Measurements from ENCODE around the gene ATN1.

The ATN1 gene

DNA sequence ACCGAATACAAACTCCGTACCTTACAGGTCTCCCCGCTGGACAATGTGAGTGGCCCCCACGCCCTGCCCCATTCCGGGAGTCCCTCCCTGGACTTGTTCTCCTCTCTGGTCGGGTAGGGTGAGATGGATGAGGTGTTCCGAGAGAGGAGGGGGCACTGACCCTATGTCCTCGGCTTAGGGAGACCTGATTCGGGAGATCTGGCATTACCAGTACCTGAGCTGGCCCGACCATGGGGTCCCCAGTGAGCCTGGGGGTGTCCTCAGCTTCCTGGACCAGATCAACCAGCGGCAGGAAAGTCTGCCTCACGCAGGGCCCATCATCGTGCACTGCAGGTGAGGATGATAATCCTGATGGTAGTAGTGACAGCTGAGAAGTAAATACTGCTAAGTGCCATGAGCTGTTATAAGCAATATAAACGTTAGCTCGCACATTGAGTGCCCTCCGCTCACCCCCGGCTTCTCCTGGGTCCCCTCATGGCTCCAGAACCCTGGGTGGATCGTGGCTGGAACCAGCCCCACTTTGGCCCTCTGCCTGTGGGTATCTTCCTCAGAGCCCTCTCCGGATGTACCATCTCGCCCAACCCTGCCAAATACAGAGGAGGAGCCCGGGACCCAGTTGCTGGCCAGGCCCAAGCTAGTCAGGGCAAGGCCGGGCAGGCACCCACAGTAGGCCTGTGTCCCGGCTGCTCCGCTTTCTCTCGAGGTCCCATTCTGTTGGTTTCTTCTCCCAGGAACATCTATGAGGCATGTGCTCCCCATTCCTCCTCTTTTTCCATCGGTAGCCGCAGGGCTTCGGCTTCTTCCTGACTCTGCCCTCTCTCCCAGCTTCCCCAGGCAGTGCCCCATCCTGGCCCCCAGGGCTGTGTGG is 30.2 kb downstream of the ATN1 start:
- no peak for DNase-seq (ENCODE audit: low spot score)

DNA sequence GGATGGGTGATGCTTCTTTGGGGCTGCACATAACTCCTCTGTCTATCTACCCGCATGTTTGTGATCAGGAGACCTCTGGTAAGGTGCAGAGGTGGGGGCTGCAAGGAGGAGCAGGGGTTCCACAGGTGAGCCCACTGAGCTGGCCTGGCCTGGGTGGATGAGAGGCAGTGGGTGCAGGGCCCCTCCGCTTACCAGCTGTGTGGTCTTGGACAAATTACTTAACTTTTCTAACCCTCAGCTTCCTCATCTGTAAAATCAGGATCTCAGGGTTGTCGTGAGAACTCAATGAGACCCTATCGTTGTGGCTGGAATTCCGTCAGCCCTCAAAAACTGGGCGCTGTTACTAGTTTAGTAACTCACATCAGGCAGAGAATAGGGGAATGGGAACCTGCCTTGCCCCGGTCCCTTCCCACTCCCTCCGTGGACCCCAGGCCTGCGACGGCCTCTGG is 30.9 kb downstream of the ATN1 start:
- no peak for DNase-seq (ENCODE audit: low spot score)

DNA sequence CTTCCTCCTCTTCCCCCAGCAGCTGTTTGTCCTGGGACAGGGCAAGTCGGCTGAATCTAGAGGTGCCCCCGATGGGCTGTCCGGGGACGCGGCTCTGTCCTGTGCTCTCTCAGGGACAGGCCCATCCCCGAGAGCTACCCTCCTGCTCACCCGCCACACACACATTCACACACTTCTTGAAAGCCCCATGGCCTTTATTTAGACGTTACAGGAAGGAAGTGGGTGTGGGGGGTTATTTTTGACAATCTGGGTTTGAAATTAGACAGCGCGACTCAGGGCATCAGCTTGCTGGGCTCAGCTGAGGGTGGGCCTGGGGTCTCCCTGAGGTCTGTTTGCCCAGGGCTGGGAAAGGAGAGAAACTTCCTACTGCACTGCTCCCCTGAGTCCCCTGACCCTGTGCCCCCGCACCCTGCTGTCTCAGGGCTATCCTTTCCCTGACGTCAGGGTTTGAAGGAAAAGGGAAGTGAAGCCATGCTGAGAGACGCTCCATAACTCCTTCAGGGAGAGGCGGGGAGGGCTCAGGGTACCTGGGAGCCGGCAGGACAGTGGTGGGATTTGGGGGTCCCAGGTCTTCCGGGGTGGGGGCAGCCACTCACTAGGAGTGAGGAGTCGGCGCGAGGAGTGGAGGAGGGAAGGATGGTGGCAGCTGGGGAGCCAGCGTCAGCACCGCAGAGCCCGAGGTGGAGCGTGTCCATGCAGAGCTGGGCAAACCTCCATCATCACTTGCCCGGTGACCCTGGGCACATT is 31.5 kb downstream of the ATN1 start:
- no peak for DNase-seq (ENCODE audit: low spot score)

DNA sequence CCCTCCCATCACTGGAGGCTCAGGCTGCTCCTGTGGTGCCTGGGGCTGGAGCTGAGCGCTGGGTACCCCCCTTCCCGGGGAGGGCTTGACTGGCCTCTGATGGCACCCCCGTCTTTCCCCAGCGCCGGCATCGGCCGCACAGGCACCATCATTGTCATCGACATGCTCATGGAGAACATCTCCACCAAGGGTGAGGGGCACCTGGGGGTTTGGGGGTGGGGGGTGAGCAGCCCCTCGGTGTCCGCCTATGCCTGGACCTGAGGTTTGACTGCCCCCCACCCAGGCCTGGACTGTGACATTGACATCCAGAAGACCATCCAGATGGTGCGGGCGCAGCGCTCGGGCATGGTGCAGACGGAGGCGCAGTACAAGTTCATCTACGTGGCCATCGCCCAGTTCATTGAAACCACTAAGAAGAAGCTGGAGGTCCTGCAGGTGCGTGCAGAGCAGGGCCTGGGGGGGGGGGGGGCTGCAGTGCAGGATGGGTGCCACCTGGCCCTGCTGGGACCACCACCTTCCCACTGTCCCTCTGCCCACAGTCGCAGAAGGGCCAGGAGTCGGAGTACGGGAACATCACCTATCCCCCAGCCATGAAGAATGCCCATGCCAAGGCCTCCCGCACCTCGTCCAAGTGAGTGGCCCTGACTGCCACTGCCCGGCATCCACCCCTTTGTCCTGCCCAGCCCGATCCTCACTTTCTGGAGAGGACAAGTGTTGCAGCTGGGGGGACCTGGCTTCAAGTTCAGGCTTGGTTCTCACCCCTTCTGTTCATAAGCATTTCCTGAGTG is 32.2 kb downstream of the ATN1 start:
- DNase-seq (ENCODE audit: low spot score): no peak

DNA sequence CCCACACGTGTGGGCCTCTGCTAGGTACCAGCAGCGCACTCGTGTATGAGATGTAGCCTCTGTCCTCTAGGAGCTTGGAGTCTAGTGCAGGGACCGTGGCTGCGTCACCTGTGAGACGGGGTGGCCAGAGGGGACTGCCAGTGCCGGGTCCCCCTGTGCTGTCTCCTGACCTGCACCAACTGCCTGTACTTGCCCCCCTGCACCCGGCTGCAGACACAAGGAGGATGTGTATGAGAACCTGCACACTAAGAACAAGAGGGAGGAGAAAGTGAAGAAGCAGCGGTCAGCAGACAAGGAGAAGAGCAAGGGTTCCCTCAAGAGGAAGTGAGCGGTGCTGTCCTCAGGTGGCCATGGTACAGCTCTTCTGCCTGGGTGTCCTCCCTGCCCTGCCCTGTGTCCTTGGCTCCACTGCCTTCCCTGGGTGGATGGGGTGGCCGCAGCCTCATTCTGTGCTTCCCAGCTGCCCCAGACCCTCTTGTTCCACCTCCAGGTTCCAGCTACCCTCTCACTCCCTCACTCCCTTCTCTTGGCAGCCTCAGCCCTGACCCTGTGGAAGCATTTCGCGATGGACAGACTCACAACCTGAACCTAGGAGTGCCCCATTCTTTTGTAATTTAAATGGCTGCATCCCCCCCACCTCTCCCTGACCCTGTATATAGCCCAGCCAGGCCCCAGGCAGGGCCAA is 33.0 kb downstream of the ATN1 start:
- DNase-seq (ENCODE audit: low spot score): no peak

DNA sequence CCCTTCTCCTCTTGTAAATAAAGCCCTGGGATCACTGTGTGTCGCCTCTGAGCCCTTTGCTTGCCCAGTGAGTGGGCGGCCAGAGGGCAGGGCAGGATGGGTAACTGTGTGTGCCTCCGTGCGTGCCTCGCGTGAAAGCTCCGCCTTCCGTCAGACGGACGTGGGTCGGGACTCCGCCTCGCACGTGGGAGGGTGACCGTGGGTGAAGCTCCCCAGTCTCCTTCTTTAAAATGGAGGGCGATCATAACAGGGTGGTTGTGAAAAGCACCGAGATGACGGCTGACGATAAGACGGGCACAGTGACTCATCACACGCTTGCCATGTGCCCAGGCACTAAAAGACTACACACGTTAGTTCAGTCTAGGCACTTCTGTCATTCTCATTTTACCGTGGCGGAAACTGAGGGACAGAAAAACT is 33.5 kb downstream of the ATN1 start:
- no peak for DNase-seq (ENCODE audit: low spot score)

DNA sequence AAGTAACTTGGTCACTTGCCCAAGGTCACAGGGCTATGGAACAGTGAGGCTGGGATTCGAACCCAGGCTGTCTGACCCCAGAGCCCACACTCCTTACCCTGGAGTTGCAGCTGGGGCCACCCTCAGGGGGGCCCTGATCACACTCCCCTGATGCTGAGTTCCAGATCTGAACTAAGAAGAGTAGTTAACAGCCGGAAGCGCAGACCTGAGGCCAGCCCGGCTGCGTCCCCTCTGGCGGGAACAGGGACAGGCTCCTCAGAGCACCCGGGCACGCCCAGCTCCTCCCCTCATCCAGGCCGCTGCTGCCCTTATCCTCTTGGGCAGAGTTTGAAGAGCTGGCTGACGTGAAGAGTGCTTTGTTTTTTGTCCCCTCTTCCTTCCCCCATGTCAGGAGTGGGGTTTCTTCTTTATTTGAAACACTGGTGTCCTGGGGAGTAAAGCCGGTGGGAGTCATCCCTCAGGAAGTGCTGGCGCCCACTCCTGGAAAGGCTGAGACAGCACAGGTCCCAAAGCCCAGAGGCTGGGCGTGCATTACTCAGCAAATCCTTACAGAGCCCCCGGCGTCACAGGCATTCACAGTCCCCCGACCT is 34.0 kb downstream of the ATN1 start:
- DNase-seq (ENCODE audit: low spot score): peak; percentile 59

DNA sequence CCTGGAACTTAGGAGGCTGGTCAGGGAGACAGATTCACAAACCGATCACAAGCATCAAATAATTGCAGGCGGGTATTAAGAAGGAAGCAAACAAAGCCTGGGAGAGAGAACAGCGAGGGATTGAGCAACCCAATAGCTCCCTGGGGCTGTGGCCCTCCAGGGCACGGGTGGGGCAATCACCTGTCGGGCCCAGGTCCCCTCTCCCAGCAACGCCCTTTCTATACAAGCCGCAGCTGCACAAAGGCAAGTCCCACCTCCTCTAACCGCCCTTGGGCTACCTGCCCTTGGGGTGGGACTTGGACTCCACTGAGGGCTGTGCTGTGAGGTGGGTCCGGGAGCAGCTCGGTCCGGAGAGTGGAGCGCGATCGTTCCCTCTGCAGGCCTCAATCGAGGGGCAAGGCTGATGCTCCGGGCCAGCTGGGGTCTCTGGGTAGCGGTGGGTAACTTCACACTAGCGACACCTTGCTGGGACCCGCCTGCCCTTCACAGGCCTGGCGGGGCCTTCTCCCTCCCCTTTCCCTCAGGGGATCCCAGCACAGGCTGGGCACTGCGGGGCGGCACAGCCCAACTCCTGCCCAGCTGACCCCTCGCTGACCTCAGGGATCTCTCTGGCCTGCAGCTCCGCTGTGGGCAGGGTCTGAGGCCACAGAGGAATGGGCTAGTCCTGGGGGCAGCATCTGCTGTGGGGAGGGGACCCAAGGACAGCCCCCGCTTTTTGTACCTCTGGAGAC is 34.7 kb downstream of the ATN1 start:
- DNase-seq (ENCODE audit: low spot score): no peak

DNA sequence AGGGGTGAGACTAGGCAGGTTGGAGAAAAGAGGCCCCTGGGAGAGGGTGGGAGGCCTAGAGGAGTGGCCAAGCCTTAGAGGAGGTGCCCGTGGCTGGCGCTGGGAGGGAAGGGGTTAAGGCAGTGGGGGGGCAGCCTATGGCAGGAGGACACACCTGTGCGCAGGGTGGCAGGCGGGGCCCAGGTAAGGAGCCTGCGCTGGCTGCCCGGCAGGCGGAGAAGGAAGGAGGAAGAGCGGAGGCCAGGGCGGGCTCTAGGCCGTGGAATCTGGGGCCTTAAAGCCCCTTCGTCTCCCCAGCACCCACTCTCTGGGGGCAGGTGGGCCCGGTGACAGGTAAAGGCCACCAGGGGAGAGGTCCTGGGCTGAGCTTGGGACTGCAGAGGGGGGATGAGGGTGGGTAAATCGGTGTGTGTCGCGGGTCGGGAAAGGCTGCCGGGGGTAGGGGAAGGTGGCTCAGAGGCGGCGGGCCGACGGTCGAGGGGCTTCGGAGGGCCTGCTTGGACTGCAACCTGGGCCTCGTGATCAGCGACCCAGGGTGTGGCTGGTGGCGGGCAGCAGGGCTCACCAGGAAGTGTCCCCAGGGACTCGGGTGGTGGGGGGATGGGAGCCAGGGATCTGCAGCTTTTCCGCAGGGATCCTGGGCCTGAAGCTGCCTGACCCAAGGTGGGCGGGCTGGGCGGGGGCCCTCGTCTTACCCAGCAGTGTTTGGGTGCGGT is 35.4 kb downstream of the ATN1 start:
- peak; percentile 59 for DNase-seq (ENCODE audit: low spot score)

DNA sequence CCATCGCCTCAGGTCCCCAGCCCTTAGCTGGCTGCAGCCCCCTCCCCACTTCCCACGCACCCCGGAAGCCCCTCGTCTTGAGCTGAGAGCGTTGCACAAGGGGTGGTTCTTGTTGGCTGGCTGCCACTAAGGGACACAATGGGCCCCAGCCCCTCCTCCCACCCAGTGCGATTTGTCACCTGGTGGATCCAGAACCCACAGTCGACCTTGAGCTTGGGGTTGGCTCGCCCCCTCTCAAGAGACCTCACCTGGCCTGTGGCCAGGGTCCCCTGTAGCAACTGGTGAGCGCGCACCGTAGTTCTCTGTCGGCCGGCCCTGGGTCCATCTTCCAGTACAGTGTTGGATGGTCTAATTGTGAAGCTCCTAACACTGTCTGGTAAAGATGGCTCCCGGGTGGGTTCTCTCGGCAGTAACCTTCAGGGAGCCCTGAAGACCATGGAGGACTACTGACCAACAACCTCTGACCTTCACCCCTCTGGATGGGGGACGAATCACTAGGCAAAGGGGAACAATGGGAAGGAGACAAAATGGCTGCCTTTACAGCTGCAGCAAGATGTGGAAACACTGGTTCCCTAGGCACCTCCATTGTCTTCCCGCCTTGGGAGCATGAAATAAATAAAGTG is 36.1 kb downstream of the ATN1 start:
- no peak for DNase-seq (ENCODE audit: low spot score)

DNA sequence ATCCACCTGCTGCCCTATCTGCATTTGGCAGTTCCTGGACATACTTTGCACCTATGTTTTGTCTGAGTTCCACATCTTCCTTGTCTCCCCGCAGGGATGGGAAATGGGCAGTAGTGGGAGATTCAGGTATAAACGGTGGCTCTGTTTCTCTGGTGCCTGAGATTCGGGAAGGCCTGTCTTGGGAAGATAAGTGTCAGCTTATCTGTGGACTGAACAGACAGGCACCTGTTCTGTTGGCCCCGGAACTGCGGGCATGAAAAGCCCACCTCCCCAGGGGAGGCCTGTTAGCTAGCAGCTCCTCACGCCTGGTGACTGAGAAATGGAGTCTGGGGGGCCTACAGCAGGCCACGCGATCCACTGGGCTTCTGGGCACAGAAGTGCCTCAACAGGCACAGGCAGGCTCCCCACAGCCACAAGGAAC is 36.9 kb downstream of the ATN1 start:
- DNase-seq (ENCODE audit: low spot score): no peak

DNA sequence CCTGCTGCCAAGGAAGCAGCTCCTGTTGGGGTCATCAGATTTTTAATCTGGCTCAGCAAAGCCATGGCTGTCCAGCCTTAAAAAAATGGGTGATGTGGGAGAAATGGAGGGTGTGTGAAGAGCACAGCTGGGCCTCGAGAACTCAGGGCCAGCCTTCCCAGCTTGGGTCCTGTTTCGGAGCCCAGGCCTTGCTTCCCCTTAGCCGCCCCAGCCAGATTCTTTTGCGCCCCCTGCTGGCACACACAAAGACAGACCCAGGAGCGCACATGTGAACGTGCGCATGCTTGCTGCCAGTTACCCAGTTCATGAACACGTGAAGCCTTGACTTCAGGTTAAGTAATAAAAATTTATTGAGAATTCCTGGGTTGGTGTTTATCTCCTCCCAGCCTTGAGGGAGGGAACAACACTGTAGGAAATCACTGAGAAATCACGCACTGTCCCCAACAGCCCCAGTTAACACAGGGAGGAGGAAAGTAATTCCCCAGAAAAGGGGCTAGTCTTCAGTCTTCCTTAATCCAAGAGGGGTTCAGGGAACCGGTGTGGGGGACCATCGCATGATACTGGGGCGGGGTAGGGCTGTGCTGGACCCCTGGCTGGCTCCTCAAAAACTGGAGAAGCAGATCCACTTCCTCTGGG is 37.4 kb downstream of the ATN1 start:
- peak; percentile 84 for DNase-seq (ENCODE audit: low spot score)

DNA sequence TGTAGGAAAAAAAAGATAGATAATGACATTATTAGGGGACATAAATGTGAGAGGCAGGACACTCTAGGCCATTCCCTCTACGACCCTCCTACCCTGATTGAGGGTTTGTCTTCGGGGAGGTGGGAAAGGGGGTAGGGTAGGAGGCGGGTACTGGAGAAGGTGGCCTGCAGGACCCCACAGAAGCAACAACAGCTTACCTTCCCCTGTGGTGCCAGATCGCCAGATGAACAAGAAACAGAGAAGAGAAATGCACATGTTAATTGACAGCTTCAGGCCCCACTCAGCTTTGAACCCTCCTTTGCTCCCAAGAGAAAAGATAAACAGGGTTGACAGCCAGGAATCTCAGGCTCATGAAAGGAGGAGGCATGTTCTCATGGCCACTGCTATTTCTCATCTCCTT is 38.0 kb downstream of the ATN1 start:
- DNase-seq (ENCODE audit: low spot score): no peak

DNA sequence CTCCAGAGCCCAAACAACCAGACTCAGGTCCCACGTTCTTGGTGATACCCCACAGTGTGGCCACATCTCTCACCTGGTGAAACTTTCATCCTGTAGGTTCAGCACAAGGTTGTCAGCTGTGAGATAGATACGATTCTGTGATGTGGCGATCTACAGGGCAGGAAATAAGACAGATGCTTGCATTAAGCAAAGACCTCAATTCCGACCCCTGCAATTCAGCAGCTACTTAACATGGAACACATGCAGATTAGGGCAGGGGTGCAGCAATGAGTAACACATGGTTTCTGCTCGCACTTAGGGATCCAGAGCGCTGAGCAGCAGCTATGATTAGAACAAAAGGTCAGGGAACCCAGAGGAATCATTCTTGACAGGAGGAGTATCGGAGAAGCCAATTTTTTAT is 38.6 kb downstream of the ATN1 start:
- no peak for DNase-seq (ENCODE audit: low spot score)

DNA sequence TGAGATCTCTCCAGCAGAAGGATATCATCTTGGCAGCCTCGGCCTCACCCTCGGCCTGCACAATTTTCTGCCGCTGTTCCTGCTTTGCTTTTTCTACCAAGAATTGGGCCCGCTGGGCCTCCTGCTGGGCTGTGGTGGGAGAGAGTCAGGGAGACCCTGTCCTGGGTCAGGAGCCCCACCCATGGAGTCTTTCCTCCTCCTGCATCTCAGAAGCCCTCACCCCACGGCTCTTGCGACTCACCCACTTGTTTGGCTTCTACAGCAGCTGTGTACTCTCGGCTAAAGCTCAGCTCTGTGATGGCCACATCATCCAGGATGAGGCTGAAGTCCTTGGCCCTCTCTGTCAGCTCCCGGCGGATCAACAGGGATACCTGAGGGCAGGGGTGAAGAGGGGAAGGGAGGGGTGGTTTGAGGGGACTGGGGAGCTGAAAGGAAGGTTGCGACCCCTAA is 39.9 kb downstream of the ATN1 start:
- DNase-seq (ENCODE audit: low spot score): no peak

DNA sequence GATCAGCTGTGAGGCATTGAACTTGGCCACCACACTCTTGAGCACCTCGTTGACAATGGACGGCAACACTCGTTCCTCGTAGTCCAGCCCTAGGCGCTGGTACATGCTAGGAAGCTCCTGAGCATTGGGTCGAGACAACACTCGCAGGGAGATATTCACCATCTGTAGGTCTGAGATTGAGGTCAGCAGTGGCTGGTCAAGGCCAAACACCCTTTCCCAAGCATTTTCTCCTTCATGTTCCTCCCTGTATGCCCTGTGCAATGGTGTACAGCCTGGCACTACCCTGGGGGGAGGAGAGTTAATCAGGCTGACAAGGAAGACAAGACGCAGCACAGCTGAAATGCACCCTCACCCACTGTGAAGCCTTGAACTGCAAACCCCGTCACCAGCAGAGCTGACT is 40.7 kb downstream of the ATN1 start:
- no peak for DNase-seq (ENCODE audit: low spot score)

DNA sequence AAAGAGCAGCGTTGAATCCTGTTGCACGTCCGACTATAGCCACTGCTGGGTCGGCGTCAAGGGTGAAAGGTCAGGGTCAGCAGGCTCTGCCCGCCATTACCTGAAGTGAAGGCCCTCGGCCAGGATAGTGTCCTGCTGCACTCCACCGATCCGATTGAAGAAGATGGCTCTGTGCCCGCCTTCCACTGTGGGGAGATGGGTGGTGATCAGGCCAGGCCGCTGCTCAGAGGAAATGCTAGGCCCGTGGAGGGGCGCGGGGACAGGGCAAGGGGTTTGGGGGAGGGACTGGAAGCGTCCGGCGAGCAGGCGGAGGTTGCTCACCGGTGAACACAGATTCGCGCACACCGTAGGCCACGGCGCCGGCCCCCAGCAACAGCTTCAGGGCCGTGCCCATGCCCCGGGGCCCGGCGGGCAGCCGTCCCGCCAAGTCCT is 42.4 kb downstream of the ATN1 start:
- DNase-seq (ENCODE audit: low spot score): no peak

DNA sequence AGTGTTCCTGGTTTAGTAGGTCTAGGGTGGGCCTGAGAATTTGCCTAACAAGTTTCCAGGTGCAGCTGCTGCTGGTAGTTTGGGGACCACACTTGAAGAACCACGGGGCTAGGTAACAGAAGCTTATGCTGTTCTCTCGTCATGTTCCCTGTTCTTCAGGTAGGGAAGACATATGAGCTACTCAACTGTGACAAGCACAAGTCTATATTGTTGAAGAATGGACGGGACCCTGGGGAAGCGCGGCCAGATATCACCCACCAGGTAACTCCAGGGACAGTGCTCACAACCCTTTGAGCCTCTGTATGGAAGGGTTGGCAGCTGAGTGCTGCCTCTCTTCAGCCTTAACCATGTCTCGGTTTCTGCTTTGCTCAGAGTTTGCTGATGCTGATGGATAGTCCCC is 46.4 kb downstream of the ATN1 start:
- no peak for DNase-seq (ENCODE audit: low spot score)

All from kidney tubule cell (primary cell).